GM12874 (cell line): ENCODE data around the gene MTMR6.
A peak's percentile ranks its signal among the peaks of the same experiment; 100 is the strongest.

ENCODE experiments used
- CTCF ChIP-seq: IDR thresholded peaks from 2 replicates; pipeline ENCODE4 v1.5.1; 2011; ENCODE audit warnings: low read depth, mild to moderate bottlenecking, control low read depth, low read length, moderate library complexity; ENCODE audit not compliant: insufficient read depth

MTMR6 gene

GRCh38 chr13:25233861-25234260, 53.4 kb downstream of the MTMR6 start:
- TF ChIP-seq CTCF = no peak

GRCh38 chr13:25232937-25233515, 54.3 kb downstream of the MTMR6 start:
- peak; percentile 32; the same call in 1 of the 2 replicates for TF ChIP-seq CTCF

- no peak for TF ChIP-seq CTCF
Measured at GRCh38 chr13:25231517-25231916, 55.8 kb downstream of the MTMR6 start.

GRCh38 chr13:25227690-25228089, 59.6 kb downstream of the MTMR6 start:
- TF ChIP-seq CTCF = no peak

- no peak for TF ChIP-seq CTCF
Measured at GRCh38 chr13:25225970-25226369, 61.3 kb downstream of the MTMR6 start.

GRCh38 chr13:25224151-25224550, 63.1 kb downstream of the MTMR6 start:
- no peak for TF ChIP-seq CTCF

- no peak for TF ChIP-seq CTCF
Measured at GRCh38 chr13:25222740-25223139, 64.5 kb downstream of the MTMR6 start.
